Epithelial cell of esophagus (primary cell): ENCODE data around the gene SEPTIN5.

Experiments used
- DNase-seq: peaks from one replicate; pipeline ENCODE4 v3.0.0; 2010; ENCODE audit warnings: low read depth
- H3K4me3 ChIP-seq: 2 replicates; pipeline ENCODE4 v1.5.1; 2011; ENCODE audit warnings: mild to moderate bottlenecking, low read length, control low read depth
- TF ChIP-seq, protein P1 (sequence below): IDR thresholded peaks from 2 replicates; pipeline ENCODE4 v1.5.1; 2011; ENCODE audit warnings: low read depth, mild to moderate bottlenecking, low read length, control low read depth, inconsistent platforms; ENCODE audit not compliant: insufficient read depth; ENCODE audit errors: missing control alignments

Gene SEPTIN5

DNA sequence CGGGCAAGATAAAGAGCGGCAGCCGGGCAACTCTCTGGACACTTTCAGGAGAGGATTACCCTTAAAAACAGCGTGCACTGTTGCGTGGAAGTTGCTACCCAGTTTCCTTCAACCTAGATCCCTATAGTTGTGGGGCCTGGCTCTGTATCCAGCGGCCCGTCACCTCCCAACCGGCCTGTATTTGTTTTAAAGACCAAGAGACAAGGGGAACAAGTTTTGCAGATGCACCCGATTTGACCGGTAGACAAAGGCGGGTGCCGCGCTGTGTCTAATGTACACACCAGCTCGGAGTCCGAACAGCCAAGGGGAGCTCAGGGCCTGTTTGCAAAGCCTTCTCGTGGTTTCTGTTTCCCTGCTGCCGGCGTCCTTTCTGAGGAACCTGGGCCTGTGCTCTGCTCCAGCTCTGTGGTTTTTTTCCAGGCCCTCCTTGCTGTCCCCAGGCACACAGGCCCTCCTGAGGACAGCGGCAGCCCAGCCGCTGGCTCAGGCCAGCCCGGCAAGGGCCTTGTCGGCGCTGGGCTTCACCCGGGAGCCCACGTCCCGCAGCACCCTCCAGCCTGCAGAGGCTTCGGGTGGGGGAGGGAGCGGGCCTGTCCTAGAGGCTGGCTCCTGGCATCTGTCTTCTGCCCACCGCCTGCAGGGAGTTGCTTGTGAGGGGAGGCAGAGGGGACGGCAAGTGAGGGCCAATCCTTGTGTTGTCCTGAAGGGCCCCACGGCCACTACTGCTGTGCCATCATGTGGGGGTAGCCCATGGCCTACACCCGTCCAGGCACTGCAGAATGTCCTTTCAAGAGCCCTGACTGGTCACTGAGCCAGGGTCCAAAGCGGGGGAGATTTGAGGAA lies 47.6 kb downstream of the SEPTIN5 start:
- TF ChIP-seq, protein P1, sequence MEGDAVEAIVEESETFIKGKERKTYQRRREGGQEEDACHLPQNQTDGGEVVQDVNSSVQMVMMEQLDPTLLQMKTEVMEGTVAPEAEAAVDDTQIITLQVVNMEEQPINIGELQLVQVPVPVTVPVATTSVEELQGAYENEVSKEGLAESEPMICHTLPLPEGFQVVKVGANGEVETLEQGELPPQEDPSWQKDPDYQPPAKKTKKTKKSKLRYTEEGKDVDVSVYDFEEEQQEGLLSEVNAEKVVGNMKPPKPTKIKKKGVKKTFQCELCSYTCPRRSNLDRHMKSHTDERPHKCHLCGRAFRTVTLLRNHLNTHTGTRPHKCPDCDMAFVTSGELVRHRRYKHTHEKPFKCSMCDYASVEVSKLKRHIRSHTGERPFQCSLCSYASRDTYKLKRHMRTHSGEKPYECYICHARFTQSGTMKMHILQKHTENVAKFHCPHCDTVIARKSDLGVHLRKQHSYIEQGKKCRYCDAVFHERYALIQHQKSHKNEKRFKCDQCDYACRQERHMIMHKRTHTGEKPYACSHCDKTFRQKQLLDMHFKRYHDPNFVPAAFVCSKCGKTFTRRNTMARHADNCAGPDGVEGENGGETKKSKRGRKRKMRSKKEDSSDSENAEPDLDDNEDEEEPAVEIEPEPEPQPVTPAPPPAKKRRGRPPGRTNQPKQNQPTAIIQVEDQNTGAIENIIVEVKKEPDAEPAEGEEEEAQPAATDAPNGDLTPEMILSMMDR, result no peak
- H3K4me3 ChIP-seq, result peak overlapping the region; percentile 74
- peak; percentile 68 for DNase-seq

DNA sequence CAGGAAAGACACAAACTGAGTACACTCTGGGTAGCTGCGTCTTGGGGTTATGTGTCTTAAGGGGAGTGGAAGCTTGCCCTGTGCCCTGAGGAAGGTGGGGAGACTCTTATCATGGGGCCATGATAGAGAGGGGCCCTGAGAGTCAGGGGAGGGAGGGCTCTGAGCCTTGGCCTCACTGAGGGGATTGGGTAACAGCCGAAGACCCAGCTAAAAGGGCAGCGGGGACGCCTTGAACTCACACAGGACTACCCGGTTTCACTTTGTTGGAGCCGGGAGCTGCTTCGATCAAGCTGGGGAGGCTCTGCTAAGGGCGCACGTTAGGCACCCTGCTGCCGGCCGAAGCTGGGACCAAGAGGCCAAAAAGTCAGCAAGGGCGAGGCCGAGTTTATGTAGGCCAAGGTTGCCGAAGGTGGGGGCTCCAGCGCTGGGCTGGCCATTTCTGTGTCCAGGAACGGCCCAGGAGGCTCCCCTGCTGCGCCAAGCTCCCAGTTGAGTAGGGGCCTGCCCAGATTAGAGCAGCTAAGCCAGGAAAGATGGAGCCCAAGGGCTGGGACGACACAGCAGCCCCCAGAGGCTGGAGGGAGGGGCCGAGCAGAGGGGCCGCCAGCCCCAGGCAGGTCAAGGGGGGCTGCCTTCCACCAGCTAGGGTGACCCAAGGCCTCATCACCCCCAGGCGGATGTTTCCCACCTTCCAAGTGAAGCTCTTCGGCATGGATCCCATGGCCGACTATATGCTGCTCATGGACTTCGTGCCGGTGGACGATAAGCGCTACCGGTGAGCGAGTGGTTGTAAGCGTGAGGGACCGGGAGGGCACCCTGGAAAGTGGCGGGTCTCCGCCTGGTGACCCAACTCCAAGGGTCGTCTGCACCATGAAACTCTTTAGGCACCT lies 48.5 kb downstream of the SEPTIN5 start:
- peak; percentile 58 for DNase-seq
- TF ChIP-seq, protein P1, result no peak
- peak overlapping the region; percentile 74 for H3K4me3 ChIP-seq

DNA sequence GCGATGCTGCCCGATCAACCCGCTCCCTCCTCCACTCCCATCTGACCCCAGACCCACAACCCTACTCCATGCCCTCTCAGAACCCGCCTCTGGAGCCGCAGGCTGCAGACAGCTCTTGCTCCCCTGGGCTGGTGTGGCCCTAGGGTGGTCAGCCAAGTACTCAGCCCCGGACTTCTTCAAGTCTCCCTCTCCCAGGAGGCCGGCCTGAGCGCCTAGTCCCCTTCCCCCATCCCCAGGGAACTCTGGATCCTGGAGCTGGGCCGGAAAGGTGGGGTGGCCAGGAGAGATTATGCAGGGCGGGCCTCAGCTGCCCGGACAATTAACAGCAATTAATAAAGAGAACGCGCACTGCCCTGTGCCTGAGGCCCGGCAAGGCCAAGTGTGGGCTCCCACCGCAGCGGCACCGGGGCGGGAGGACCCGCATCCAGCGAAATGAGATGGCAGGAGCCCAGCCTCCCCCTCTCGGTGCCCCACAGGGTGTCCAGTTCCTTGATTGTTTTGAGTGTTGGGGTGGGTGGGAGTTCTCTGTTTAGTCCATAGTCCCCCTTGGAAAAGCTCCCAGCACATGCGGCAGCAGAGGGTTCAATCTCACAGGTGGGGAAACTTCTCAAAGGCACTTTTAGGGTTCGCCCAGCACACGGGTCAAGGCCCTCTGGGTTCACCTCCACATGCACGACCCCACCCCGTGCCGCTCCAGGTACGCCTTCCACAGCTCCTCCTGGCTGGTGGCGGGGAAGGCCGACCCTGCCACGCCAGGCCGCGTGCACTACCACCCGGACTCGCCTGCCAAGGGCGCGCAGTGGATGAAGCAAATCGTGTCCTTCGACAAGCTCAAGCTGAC lies 49.4 kb downstream of the SEPTIN5 start:
- TF ChIP-seq, protein P1, result no peak
- DNase-seq, result no peak
- peak overlapping the region; percentile 74 for H3K4me3 ChIP-seq

DNA sequence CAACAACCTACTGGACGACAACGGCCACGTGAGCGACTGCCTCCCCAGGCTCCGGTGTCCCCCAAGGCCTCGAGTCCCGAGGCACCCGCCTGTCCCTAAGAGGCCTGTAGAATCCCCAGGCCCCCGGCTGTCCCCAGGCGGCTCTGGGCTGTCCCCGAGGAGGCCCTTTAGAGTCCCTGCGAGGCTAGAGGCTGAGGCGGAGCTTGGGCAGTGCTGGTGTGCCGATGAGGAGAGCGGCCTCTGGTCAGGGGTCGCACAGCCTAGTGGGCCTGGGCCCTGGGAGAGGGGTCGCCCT lies 49.9 kb downstream of the SEPTIN5 start:
- TF ChIP-seq, protein P1, result no peak
- no peak overlapping the region for H3K4me3 ChIP-seq
- no peak for DNase-seq

DNA sequence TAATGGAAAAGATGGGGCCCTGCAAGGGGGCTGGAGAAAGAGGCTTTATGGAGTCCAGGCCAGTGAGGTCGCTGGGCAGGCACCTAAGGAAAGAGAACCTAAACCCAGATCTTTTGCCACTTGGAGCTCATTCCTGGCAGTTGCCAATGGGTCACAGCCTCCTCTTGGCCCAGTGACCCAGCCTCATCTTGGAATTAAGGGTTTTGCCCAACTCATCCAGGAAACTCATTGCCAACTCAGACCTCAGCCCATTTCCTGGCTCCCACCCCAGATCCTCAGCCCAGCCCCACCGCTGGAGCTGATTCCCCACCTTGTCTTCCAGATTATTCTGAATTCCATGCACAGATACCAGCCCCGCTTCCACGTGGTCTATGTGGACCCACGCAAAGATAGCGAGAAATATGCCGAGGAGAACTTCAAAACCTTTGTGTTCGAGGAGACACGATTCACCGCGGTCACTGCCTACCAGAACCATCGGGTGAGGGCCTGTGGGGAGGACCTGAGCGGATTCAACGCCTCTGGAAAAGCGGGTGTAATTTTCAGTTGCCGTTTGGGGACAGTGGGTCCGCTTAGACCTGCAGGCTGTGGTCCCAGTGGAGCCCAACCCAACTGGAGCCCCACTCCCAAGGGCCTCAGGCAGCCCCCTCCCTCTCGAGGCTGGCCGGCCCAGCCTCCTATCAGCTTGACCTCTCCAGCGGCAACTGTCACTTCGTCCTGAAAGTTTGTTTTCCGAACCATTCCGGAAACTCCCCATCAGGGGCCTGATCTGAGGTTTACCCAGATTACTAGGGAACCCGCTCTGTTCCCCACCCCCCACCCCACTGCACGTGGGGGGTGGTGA lies 50.6 kb downstream of the SEPTIN5 start:
- TF ChIP-seq, protein P1, result no peak
- no peak for DNase-seq
- H3K4me3 ChIP-seq, result no peak overlapping the region
